SK-MEL-5 (cell line): ENCODE results near the gene GPS2. TPM values are rescaled to one million over a fixed set of nuclear protein-coding genes. Genes with fewer than 3 reads are reported as not detected.

Source experiments
- DNase-seq: peaks from one replicate; pipeline ENCODE4 v3.0.0-alpha.2; 2016; ENCODE audit warnings: low read depth, low spot score
- in situ Hi-C: cut with HindIII; loops from 2 replicates; pipeline ENCODE4 v1.10.0; 2016; ENCODE audit warnings: low sequenced_read_pairs, high pct_unique_total_duplicates, low pct_unique_long_range_greater_than_20kb
- small RNA-seq, 2 experiments: library from RNA; depleted of rRNA; stranded (forward); fragments of <200 nt; gene quantifications; one replicate each; pipeline ENCODE3, GENCODE V24; 2014
- total RNA-seq: library from RNA; depleted of rRNA; stranded (reverse); fragments of >200 nt; shearing (Covaris generic); gene quantifications from 2 replicates; pipeline ENCODE4 v1.2.3, GENCODE V29; 2014; rRNA removed

The GPS2 gene
- total RNA-seq, 1 experiment from 2014 or later, result 74.8 TPM

DNA sequence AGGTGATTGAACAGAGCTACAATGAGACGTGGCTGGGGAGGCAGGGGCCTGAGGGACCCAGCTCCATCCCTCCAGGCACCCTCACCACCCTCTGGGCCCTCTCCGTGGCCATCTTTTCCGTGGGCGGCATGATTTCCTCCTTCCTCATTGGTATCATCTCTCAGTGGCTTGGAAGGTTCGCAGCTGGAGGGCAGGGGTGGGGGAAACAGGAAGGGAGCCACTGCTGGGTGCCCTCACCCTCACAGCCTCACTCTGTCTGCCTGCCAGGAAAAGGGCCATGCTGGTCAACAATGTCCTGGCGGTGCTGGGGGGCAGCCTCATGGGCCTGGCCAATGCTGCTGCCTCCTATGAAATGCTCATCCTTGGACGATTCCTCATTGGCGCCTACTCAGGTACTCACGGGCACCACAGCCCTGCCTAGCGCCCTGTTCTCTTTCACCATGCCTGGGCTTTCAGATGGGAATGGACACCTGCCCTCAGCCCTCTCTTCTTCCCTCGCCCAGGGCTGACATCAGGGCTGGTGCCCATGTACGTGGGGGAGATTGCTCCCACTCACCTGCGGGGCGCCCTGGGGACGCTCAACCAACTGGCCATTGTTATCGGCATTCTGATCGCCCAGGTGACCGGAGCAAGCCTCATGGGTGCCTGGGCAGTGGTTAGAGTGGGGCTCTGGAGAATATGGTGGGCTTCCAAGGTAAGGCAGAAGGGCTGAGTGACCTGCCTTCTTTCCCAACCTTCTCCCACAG is 31.5 kb downstream of the GPS2 start:
- no peak for DNase-seq
- in situ Hi-C loops, result no loop called here

GRCh38 chr17:7282752-7283321 is 32.3 kb downstream of the GPS2 start:
- peak; percentile 14 for DNase-seq
- in situ Hi-C loops, result no loop called here

- in situ Hi-C loops, result no loop called here
- DNase-seq, result no peak
These were observed 33.0 kb downstream of the GPS2 start for GRCh38 chr17:7281953-7282751.

- peak; percentile 97 for DNase-seq
- in situ Hi-C loops, result no loop called here
These were observed 33.8 kb downstream of the GPS2 start, which contains the start of gene SLC2A4 for GRCh38 chr17:7281074-7281952. Gene SLC2A4 (plus strand): TSS chr17:7281718. CDS start chr17:7281935, 217 bp downstream.

DNA sequence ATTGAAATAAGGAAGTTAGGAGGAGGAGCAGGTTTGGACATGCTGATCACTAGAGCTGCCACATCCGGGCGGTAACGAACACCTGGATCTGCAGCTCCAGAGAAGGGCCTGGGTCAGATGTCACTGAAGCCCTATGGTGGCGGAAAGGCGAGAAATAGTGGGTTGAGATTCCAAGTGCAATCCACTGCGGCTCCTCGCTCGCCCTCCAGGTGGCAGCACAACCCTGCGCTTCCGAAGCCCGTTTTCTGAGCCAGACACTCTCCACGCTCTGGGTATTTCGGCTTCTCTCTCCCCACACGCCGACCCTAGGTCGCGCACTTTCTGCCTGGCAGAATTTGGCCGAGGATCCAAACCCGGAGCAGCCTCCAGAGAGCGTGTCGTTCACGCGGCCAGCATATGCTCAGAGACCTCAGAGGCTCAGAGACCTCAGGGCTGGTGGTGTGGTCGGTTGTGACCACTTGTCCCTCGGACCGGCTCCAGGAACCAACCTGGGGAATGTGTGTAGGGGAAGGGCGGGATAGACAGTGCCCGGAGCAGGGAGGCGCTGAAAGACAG is 34.6 kb downstream of the GPS2 start:
- DNase-seq, result peak; percentile 84
- in situ Hi-C loops, result no loop called here

DNA sequence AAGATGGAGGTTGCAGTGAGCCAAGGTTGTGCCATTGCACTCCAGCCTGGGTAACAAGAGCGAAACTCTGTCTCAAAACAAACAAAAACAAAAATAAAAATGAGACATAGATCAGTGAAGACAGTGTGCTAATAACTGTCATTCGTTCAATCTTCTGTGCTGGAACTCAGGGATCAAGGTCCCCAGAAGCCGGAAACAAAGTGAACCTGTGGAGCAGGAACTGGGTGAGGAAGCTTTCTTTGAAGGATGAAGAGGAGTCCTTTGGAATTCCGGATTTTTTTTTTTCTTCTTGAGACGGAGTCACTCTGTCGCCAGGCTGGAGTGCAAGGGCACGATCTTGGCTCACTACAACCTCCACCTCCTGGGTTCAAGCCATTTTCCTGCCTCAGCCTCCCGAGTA is 35.7 kb downstream of the GPS2 start:
- in situ Hi-C loops, result no loop called here
- DNase-seq, result no peak

DNA sequence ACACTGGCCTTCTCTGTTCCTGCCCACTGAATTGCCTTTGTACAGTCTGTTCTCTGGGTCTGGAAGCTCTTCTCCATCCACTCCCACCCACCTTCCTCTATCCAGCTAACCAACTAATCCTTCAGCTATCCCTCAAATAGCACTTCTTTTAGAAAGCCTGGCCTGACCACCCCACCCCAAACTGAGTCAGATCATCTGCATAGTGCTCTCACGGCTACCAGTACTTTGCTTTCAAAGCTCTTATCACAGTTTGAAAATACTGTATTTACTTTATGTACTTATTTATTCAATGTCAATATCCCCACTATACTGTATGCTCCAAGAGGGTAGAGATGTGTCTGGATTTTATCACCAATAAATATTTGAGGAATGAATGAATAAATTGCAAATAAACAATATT is 48.4 kb downstream of the GPS2 start:
- no peak for DNase-seq
- in situ Hi-C loops, result no loop called here

DNA sequence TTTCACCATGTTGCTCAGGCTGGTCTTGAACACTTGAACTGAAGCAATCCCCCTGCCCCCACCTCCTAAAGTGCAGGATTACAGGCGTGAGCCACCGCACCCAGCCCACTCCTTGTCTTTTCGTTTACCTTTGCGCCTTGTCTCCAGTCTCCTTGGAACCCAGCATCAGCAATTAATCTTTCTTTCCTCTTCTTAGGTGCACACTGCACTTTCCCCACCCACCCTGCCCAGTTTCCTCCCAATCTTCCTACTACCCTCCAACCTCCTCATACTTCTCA is 51.4 kb downstream of the GPS2 start:
- in situ Hi-C loops, result no loop called here
- DNase-seq, result no peak

DNA sequence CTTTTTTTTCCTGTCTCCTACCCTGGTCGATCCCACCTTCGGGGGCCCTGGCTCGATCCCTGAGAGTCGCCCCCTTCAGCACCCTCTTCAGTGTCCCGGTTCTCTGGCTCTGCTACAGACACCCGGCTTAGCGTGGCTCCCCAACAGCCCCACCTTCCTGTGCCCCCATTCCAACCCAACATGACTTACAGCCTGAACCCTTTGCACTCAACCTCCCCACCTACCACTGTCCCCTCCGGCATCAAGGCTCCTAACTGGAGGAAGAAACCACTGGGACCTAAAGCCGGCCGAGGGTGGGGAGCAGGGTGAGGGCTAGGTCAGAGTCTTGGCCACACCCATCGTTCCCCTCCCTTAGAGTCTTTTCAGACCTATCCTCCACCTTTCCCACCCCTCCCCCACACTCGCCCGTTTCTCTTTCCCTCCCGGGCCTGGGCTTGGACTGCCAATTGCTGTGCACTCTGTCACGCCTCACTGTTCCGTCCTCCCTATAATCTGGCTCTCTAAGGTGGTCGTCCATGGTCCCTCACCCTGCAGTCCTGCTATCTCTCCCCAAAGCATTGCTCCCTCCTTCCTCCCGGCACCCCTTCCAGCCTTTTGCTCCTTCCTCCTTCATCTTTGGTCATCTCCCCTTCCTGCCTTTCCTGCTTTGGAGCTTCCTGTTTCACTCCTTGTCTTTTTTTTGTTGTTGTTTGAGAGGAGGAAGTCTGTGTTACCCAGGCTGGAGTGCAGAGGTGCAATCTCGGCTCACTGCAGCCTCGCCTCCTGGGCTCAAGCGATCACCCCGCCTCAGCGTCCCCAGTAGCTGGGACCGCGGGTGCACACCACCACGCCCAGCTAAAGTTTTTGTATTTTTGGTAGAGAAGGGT is 52.0 kb downstream of the GPS2 start:
- in situ Hi-C loops, result no loop called here
- DNase-seq, result no peak

Small RNAs within 50 kb of the gene (small RNA-seq; reads per million reads assigned to genes)
- gene AC026954.2 (0 reads per million in 2 experiments), gene RF00019 (0 reads per million in 2 experiments)

Other genes with a start within 250 kb of the GPS2 start
- gene CLEC10A, start 235.1 kb downstream of the GPS2 start, total RNA-seq, result not detected in 2 replicates
- not detected in 2 replicates for gene ASGR2, start 200.5 kb downstream of the GPS2 start, total RNA-seq
- 0.21 and 0.56 TPM in 2 replicates for gene ASGR1, start 136.0 kb downstream of the GPS2 start, total RNA-seq
- gene DLG4, start 95.5 kb downstream of the GPS2 start, total RNA-seq, result 3.7 and 3.9 TPM in 2 replicates
- 123 and 148 TPM in 2 replicates for gene ACADVL, start 95.4 kb downstream of the GPS2 start, total RNA-seq
- 86.9 and 91.5 TPM in 2 replicates for gene DVL2, start 80.8 kb downstream of the GPS2 start, total RNA-seq
- gene PHF23, start 75.9 kb downstream of the GPS2 start, total RNA-seq, result 69.0 and 81.3 TPM in 2 replicates
- gene GABARAP, start 72.9 kb downstream of the GPS2 start, total RNA-seq, result 237 and 305 TPM in 2 replicates
- gene CTDNEP1, start 63.6 kb downstream of the GPS2 start, total RNA-seq, result 26.9 and 29.2 TPM in 2 replicates
- gene ELP5, start 63.1 kb downstream of the GPS2 start, total RNA-seq, result 43.8 and 58.7 TPM in 2 replicates
- not detected in 2 replicates for gene CLDN7, start 52.9 kb downstream of the GPS2 start, total RNA-seq
- gene SLC2A4, start 33.6 kb downstream of the GPS2 start, total RNA-seq, result 0.79 and 1.1 TPM in 2 replicates
- gene YBX2, start 20.7 kb downstream of the GPS2 start, total RNA-seq, result 0.08 and 0.59 TPM in 2 replicates
- 839 and 914 TPM in 2 replicates for gene EIF5A, start 7.7 kb downstream of the GPS2 start, total RNA-seq
- 13.6 and 19.4 TPM in 2 replicates for gene NEURL4, start 14.0 kb upstream of the GPS2 start, total RNA-seq
- 0.03 TPM in 1 of 2 replicates, not detected in the other for gene ACAP1, start 21.2 kb upstream of the GPS2 start, total RNA-seq
- 2.0 and 2.5 TPM in 2 replicates for gene KCTD11, start 36.8 kb upstream of the GPS2 start, total RNA-seq
- not detected in 2 replicates for gene TMEM95, start 39.8 kb upstream of the GPS2 start, total RNA-seq
- gene TNK1, start 65.7 kb upstream of the GPS2 start, total RNA-seq, result 0.24 TPM in 1 of 2 replicates, not detected in the other
- 5.1 and 9.6 TPM in 2 replicates for gene PLSCR3, start 79.2 kb upstream of the GPS2 start, total RNA-seq
- 147 and 188 TPM in 2 replicates for gene TMEM256, start 88.7 kb upstream of the GPS2 start, total RNA-seq
- gene NLGN2, start 92.5 kb upstream of the GPS2 start, total RNA-seq, result 0.55 and 1.7 TPM in 2 replicates
- gene SPEM1, start 105.0 kb upstream of the GPS2 start, total RNA-seq, result not detected in 2 replicates
- not detected in 2 replicates for gene SPEM2, start 110.3 kb upstream of the GPS2 start, total RNA-seq
- not detected in 2 replicates for gene SPEM3, start 113.5 kb upstream of the GPS2 start, total RNA-seq
- gene TMEM102, start 120.1 kb upstream of the GPS2 start, total RNA-seq, result 6.8 and 7.0 TPM in 2 replicates
- gene FGF11, start 124.2 kb upstream of the GPS2 start, total RNA-seq, result 0.45 and 0.61 TPM in 2 replicates
- 3.3 and 4.5 TPM in 2 replicates for gene CHRNB1, start 129.7 kb upstream of the GPS2 start, total RNA-seq
- gene ZBTB4, start 164.3 kb upstream of the GPS2 start, total RNA-seq, result 14.3 and 14.6 TPM in 2 replicates
- not detected in 2 replicates for gene SLC35G6, start 166.1 kb upstream of the GPS2 start, total RNA-seq
- 20.6 and 24.0 TPM in 2 replicates for gene POLR2A, start 169.0 kb upstream of the GPS2 start, total RNA-seq
- gene TNFSF12, start 233.7 kb upstream of the GPS2 start, total RNA-seq, result 0.88 and 1.2 TPM in 2 replicates
- 0.11 TPM in 1 of 2 replicates, not detected in the other for gene TNFSF13, start 243.4 kb upstream of the GPS2 start, total RNA-seq
- gene SENP3, start 246.6 kb upstream of the GPS2 start, total RNA-seq, result 103 and 113 TPM in 2 replicates